Measurements from ENCODE around the gene HEATR5A. TPM values are rescaled to one million over a fixed set of nuclear protein-coding genes. Genes with fewer than 3 reads are reported as not detected.
A peak's percentile ranks its signal among the peaks of the same experiment; 100 is the strongest.

HEATR5A gene
- total and polyA plus RNA-seq, 2 of the 13 experiments (the other 11 are each of a cell fraction or from before 2014, with no cell fraction given) = 36.4 to 105 TPM

DNA sequence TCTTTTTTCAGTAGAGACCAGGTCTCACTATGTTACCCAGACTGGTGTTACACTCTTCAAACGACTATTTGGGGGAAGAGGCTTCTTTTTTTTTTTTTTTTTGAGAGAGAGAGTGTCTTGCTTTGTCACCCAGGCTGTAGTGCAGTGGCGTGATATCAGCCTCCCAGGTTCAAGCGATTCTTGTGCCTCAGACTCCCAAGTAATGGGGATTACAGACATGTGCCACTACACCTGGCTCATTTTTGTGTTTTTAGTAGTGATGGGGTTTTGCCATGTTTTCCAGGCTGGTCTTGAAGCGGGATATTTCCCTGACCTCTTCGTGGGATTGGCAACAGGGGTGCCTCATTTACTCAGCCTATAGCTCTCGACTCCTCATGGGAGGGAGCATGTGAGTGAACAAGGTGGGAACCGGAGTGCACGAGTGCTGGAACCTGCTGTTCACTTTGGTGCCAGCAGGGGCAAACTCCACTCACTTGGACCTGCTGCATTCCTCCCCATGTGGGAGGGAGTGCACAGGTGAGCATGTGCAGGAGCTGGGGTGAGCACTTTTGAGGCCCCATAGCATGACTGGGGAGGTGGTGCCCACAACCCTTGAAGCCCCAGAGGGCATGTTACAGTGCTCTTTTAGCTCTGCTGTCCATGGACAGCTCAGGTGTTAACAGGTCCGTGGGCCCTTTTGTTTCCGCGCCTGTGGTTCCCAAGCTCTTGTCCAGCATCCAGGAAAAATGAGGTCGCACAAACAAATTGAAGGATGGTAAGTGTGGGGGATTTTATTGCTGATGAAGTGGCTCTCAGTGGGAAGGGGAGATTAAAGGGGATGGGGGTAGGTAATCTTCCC is 133.7 kb downstream of the HEATR5A start (continued):
- TF ChIP-seq, protein P1, sequence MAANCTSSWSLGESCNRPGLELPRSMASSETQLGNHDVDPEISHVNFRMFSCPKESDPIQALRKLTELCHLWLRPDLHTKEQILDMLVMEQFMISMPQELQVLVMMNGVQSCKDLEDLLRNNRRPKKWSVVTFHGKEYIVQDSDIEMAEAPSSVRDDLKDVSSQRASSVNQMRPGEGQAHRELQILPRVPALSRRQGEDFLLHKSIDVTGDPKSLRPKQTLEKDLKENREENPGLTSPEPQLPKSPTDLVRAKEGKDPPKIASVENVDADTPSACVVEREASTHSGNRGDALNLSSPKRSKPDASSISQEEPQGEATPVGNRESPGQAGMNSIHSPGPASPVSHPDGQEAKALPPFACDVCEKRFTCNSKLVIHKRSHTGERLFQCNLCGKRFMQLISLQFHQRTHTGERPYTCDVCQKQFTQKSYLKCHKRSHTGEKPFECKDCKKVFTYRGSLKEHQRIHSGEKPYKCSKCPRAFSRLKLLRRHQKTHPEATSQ (CRISPR knock-in tag; IDR thresholded peaks at IDR 0.05; ENCODE audit: borderline replicate concordance) = peak; percentile 81; the same call in 1 of the 2 replicates
- TF ChIP-seq FOXK1 (CRISPR knock-in tag; IDR thresholded peaks at IDR 0.05; ENCODE audit: borderline replicate concordance, low read depth) (peak; percentile 26; the same call in 1 of the 2 replicates), NFKBIZ (CRISPR knock-in tag; IDR thresholded peaks at IDR 0.05) (peak; percentile 55; the same call in 1 of the 2 replicates), NFE2L2 (IDR thresholded peaks at IDR 0.05; ENCODE audit: low read length) (peak; percentile 9; the same call in 1 of the 2 replicates), SCMH1 (CRISPR knock-in tag; IDR thresholded peaks at IDR 0.05; ENCODE audit: borderline replicate concordance) (no peak), CBX5 (CRISPR knock-in tag; IDR thresholded peaks at IDR 0.05; ENCODE audit: borderline replicate concordance) (peak; percentile 98), TARDBP (CRISPR knock-in tag; IDR thresholded peaks at IDR 0.05) (peak; percentile 80; the same call in 1 of the 2 replicates), ZNF629 (CRISPR knock-in tag; conservative IDR thresholded peaks at IDR 0.05) (no peak), ZSCAN22 (CRISPR knock-in tag; IDR thresholded peaks at IDR 0.05) (no peak), HMG20A (CRISPR knock-in tag; IDR thresholded peaks at IDR 0.05; ENCODE audit: borderline replicate concordance) (no peak), ARNTL (CRISPR knock-in tag; IDR thresholded peaks at IDR 0.05) (peak; percentile 66; the same call in 1 of the 2 replicates)
- TF ChIP-seq, protein P2, sequence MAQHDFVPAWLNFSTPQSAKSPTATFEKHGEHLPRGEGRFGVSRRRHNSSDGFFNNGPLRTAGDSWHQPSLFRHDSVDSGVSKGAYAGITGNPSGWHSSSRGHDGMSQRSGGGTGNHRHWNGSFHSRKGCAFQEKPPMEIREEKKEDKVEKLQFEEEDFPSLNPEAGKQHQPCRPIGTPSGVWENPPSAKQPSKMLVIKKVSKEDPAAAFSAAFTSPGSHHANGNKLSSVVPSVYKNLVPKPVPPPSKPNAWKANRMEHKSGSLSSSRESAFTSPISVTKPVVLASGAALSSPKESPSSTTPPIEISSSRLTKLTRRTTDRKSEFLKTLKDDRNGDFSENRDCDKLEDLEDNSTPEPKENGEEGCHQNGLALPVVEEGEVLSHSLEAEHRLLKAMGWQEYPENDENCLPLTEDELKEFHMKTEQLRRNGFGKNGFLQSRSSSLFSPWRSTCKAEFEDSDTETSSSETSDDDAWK (CRISPR knock-in tag; IDR thresholded peaks at IDR 0.05) = no peak
- TF ChIP-seq, protein P3, sequence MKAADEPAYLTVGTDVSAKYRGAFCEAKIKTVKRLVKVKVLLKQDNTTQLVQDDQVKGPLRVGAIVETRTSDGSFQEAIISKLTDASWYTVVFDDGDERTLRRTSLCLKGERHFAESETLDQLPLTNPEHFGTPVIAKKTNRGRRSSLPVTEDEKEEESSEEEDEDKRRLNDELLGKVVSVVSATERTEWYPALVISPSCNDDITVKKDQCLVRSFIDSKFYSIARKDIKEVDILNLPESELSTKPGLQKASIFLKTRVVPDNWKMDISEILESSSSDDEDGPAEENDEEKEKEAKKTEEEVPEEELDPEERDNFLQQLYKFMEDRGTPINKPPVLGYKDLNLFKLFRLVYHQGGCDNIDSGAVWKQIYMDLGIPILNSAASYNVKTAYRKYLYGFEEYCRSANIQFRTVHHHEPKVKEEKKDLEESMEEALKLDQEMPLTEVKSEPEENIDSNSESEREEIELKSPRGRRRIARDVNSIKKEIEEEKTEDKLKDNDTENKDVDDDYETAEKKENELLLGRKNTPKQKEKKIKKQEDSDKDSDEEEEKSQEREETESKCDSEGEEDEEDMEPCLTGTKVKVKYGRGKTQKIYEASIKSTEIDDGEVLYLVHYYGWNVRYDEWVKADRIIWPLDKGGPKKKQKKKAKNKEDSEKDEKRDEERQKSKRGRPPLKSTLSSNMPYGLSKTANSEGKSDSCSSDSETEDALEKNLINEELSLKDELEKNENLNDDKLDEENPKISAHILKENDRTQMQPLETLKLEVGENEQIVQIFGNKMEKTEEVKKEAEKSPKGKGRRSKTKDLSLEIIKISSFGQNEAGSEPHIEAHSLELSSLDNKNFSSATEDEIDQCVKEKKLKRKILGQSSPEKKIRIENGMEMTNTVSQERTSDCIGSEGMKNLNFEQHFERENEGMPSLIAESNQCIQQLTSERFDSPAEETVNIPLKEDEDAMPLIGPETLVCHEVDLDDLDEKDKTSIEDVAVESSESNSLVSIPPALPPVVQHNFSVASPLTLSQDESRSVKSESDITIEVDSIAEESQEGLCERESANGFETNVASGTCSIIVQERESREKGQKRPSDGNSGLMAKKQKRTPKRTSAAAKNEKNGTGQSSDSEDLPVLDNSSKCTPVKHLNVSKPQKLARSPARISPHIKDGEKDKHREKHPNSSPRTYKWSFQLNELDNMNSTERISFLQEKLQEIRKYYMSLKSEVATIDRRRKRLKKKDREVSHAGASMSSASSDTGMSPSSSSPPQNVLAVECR (CRISPR knock-in tag; IDR thresholded peaks at IDR 0.05; ENCODE audit: borderline replicate concordance) = peak; percentile 65; the same call in 1 of the 2 replicates
- TF ChIP-seq, protein P4, sequence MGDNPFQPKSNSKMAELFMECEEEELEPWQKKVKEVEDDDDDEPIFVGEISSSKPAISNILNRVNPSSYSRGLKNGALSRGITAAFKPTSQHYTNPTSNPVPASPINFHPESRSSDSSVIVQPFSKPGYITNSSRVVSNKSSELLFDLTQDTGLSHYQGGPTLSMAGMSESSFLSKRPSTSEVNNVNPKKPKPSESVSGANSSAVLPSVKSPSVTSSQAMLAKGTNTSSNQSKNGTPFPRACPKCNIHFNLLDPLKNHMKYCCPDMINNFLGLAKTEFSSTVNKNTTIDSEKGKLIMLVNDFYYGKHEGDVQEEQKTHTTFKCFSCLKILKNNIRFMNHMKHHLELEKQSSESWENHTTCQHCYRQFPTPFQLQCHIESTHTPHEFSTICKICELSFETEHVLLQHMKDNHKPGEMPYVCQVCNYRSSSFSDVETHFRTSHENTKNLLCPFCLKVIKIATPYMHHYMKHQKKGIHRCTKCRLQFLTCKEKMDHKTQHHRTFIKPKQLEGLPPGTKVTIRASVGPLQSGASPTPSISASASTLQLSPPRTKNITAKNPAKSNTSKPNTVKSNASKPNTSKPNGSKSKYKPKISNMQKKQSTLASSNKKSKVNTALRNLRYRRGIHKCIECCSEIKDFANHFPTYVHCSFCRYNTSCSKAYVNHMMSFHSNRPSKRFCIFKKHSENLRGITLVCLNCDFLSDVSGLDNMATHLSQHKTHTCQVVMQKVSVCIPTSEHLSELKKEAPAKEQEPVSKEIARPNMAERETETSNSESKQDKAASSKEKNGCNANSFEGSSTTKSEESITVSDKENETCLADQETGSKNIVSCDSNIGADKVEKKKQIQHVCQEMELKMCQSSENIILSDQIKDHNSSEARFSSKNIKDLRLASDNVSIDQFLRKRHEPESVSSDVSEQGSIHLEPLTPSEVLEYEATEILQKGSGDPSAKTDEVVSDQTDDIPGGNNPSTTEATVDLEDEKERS (CRISPR knock-in tag; IDR thresholded peaks at IDR 0.05) = no peak
